Activated T-cell treated with anti-CD3 and anti-CD28 coated beads, Interleukin-2, amount 50 U/mL, for 24 hours (primary cell): ENCODE results near the gene FRMD8.

ENCODE experiments used
- DNase-seq: peaks from one replicate; pipeline ENCODE4 v3.0.0-alpha.2; 2020
- H3K27ac Mint-ChIP-seq: 2 replicates; pipeline ENCODE4 v1.8.0; 2020; ENCODE audit warnings: mild to moderate bottlenecking, mixed read lengths
- H3K27me3 Mint-ChIP-seq: 2 replicates; pipeline ENCODE4 v1.8.0; 2020; ENCODE audit warnings: mixed read lengths
- H3K36me3 Mint-ChIP-seq: 2 replicates; pipeline ENCODE4 v1.8.0; 2020; ENCODE audit warnings: low read depth, mixed read lengths
- H3K4me1 Mint-ChIP-seq: 2 replicates; pipeline ENCODE4 v1.8.0; 2020; ENCODE audit warnings: low read depth, mixed read lengths
- H3K4me3 Mint-ChIP-seq: 2 replicates; pipeline ENCODE4 v1.8.0; 2020; ENCODE audit warnings: mild to moderate bottlenecking, moderate library complexity, mixed read lengths
- H3K9me3 Mint-ChIP-seq: 2 replicates; pipeline ENCODE4 v1.8.0; 2020; ENCODE audit warnings: mixed read lengths

FRMD8 gene

GRCh38 chr11:65380460-65381119, 5.8 kb upstream of the FRMD8 start:
- Mint-ChIP-seq H3K36me3 (peaks cover 1% of the 10 kb centered on the region), H3K9me3 (no peaks in the 10 kb centered on the region), H3K27ac (peak overlapping the region; percentile 98), H3K4me3 (peak overlapping the region; percentile 78), H3K27me3 (no peaks in the 10 kb centered on the region), H3K4me1 (peaks cover 47% of the 10 kb centered on the region)
- no peak for DNase-seq

- no peaks in the 10 kb centered on the region for H3K27me3 Mint-ChIP-seq
- no peak for DNase-seq
- peak overlapping the region; percentile 98 for H3K27ac Mint-ChIP-seq
- H3K4me3 Mint-ChIP-seq, result peak overlapping the region; percentile 78
- H3K36me3 Mint-ChIP-seq, result peaks cover 1% of the 10 kb centered on the region
- H3K4me1 Mint-ChIP-seq, result peaks cover 54% of the 10 kb centered on the region
- no peaks in the 10 kb centered on the region for H3K9me3 Mint-ChIP-seq
These were observed 4.8 kb upstream of the FRMD8 start for GRCh38 chr11:65381716-65382032.

- peaks cover 7% of the 10 kb centered on the region for H3K36me3 Mint-ChIP-seq
- peak within 1 kb of the TSS; percentile 98 for H3K27ac Mint-ChIP-seq
- peaks cover 58% of the 10 kb centered on the region for H3K4me1 Mint-ChIP-seq
- H3K27me3 Mint-ChIP-seq, result no peaks in the 10 kb centered on the region
- DNase-seq, result peak; percentile 93
- no peaks in the 10 kb centered on the region for H3K9me3 Mint-ChIP-seq
- H3K4me3 Mint-ChIP-seq, result peak within 1 kb of the TSS; percentile 78
These were observed 4.2 kb upstream of the FRMD8 start, which contains the start of gene SLC25A45 for GRCh38 chr11:65382033-65382803. SLC25A45 (minus strand) TSS chr11:65382646; CDS start chr11:65381951, 695 bp downstream.

GRCh38 chr11:65382804-65383368, 3.6 kb upstream of the FRMD8 start:
- Mint-ChIP-seq H3K27ac (peak overlapping the region; percentile 98), H3K36me3 (peaks cover 10% of the 10 kb centered on the region), H3K27me3 (no peaks in the 10 kb centered on the region), H3K4me1 (peaks cover 61% of the 10 kb centered on the region), H3K9me3 (no peaks in the 10 kb centered on the region), H3K4me3 (peak overlapping the region; percentile 78)
- no peak for DNase-seq

GRCh38 chr11:65383778-65384177, 2.7 kb upstream of the FRMD8 start:
- Mint-ChIP-seq H3K27ac (peak overlapping the region; percentile 97), H3K4me3 (peak overlapping the region; percentile 23), H3K4me1 (peaks cover 70% of the 10 kb centered on the region), H3K27me3 (no peaks in the 10 kb centered on the region), H3K9me3 (no peaks in the 10 kb centered on the region), H3K36me3 (peaks cover 18% of the 10 kb centered on the region)
- no peak for DNase-seq

- Mint-ChIP-seq H3K27ac (peak overlapping the region; percentile 97), H3K4me1 (peaks cover 76% of the 10 kb centered on the region), H3K36me3 (peaks cover 23% of the 10 kb centered on the region), H3K4me3 (peak overlapping the region; percentile 23), H3K9me3 (no peaks in the 10 kb centered on the region), H3K27me3 (no peaks in the 10 kb centered on the region)
- DNase-seq, result no peak
These were observed 2.0 kb upstream of the FRMD8 start for GRCh38 chr11:65384301-65384889.

GRCh38 chr11:65388731-65389130, 2.3 kb downstream of the FRMD8 start:
- Mint-ChIP-seq H3K27me3 (no peaks in the 10 kb centered on the region), H3K36me3 (peaks cover 63% of the 10 kb centered on the region), H3K4me1 (peaks cover 69% of the 10 kb centered on the region), H3K27ac (peak overlapping the region; percentile 60), H3K4me3 (peak overlapping the region; percentile 92), H3K9me3 (no peaks in the 10 kb centered on the region)
- DNase-seq, result no peak

- no peak for DNase-seq
- Mint-ChIP-seq H3K27ac (peak overlapping the region; percentile 69), H3K4me3 (peak overlapping the region; percentile 92), H3K36me3 (peaks cover 68% of the 10 kb centered on the region), H3K9me3 (no peaks in the 10 kb centered on the region), H3K27me3 (no peaks in the 10 kb centered on the region), H3K4me1 (peaks cover 62% of the 10 kb centered on the region)
These were observed 3.0 kb downstream of the FRMD8 start for GRCh38 chr11:65389294-65389980.

- Mint-ChIP-seq H3K27me3 (no peaks in the 10 kb centered on the region), H3K9me3 (no peaks in the 10 kb centered on the region), H3K4me3 (peak overlapping the region; percentile 23), H3K36me3 (peaks cover 73% of the 10 kb centered on the region), H3K4me1 (peaks cover 53% of the 10 kb centered on the region), H3K27ac (peak overlapping the region; percentile 69)
- no peak for DNase-seq
These were observed 3.9 kb downstream of the FRMD8 start for GRCh38 chr11:65390099-65390941.

GRCh38 chr11:65390996-65391395, 4.6 kb downstream of the FRMD8 start:
- no peak overlapping the region for H3K4me3 Mint-ChIP-seq
- no peak overlapping the region for H3K27ac Mint-ChIP-seq
- no peaks in the 10 kb centered on the region for H3K27me3 Mint-ChIP-seq
- H3K4me1 Mint-ChIP-seq, result peaks cover 47% of the 10 kb centered on the region
- H3K36me3 Mint-ChIP-seq, result peaks cover 80% of the 10 kb centered on the region
- no peaks in the 10 kb centered on the region for H3K9me3 Mint-ChIP-seq
- no peak for DNase-seq

GRCh38 chr11:65392186-65392829, 5.9 kb downstream of the FRMD8 start:
- H3K4me3 Mint-ChIP-seq, result no peak overlapping the region
- H3K27ac Mint-ChIP-seq, result peak overlapping the region; percentile 23
- H3K36me3 Mint-ChIP-seq, result peaks cover 81% of the 10 kb centered on the region
- DNase-seq, result no peak
- H3K9me3 Mint-ChIP-seq, result no peaks in the 10 kb centered on the region
- peaks cover 39% of the 10 kb centered on the region for H3K4me1 Mint-ChIP-seq
- H3K27me3 Mint-ChIP-seq, result no peaks in the 10 kb centered on the region

- Mint-ChIP-seq H3K4me1 (peaks cover 36% of the 10 kb centered on the region), H3K27me3 (no peaks in the 10 kb centered on the region), H3K27ac (no peak overlapping the region), H3K36me3 (peaks cover 82% of the 10 kb centered on the region), H3K9me3 (no peaks in the 10 kb centered on the region), H3K4me3 (no peak overlapping the region)
- DNase-seq, result no peak
These were observed 6.5 kb downstream of the FRMD8 start for GRCh38 chr11:65392899-65393298.

- no peak overlapping the region for H3K27ac Mint-ChIP-seq
- no peaks in the 10 kb centered on the region for H3K9me3 Mint-ChIP-seq
- no peak overlapping the region for H3K4me3 Mint-ChIP-seq
- DNase-seq, result no peak
- peaks cover 82% of the 10 kb centered on the region for H3K36me3 Mint-ChIP-seq
- peaks cover 30% of the 10 kb centered on the region for H3K4me1 Mint-ChIP-seq
- no peaks in the 10 kb centered on the region for H3K27me3 Mint-ChIP-seq
These were observed 7.2 kb downstream of the FRMD8 start for GRCh38 chr11:65393513-65394079.
